ENCODE data around the gene PNPLA8.
"Not testable (repeated sequence)": the region's sequence is repeated elsewhere in the genome, so short reads cannot be mapped to it uniquely, and the experiment has no call there.

Gene PNPLA8, protein sequence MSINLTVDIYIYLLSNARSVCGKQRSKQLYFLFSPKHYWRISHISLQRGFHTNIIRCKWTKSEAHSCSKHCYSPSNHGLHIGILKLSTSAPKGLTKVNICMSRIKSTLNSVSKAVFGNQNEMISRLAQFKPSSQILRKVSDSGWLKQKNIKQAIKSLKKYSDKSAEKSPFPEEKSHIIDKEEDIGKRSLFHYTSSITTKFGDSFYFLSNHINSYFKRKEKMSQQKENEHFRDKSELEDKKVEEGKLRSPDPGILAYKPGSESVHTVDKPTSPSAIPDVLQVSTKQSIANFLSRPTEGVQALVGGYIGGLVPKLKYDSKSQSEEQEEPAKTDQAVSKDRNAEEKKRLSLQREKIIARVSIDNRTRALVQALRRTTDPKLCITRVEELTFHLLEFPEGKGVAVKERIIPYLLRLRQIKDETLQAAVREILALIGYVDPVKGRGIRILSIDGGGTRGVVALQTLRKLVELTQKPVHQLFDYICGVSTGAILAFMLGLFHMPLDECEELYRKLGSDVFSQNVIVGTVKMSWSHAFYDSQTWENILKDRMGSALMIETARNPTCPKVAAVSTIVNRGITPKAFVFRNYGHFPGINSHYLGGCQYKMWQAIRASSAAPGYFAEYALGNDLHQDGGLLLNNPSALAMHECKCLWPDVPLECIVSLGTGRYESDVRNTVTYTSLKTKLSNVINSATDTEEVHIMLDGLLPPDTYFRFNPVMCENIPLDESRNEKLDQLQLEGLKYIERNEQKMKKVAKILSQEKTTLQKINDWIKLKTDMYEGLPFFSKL

DNA sequence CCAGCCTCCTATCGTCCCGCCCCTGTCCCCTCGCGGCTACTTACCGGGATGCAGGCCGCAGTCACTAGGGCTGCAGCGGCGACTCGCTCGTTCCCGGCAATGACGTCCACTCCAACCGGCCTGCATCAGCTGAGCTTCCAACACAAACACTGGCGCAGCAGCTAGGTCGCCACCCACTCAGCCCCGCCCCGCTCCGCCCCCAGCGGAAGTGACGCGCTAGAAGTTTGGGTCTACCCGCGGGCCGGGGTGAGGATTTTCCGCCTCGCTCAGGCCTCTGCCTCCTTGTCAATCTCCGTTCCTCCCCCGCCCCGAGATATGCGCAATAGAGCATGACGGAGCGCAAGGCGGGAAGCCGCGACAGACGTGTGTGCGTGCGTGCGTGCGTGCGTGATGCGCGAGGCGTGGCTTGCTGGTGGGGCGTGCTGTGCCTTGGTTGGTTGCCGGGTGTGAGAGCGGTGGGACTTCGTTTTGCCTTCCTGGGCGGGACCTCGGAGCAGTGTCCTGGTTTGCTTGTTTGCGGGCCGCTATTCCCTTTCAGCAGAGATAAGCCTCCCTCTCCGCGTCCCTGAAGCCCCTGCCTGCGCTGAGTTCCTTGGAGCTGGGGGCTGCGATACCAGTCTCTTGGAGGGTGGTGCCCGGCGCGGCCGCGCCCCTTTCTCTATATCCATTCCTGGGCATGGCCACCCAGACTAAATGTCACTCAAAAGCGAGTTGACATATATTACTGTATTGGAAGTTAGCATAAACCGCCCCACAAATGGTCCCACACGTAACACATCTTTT, at the start of gene PNPLA8:
TSS of gene PNPLA8 (minus strand) at position 151 of the 783 bp plus-strand sequence. CDS start 10,644 bp downstream, outside the sequence.
- DNase-seq = peak; percentile 97

DNA sequence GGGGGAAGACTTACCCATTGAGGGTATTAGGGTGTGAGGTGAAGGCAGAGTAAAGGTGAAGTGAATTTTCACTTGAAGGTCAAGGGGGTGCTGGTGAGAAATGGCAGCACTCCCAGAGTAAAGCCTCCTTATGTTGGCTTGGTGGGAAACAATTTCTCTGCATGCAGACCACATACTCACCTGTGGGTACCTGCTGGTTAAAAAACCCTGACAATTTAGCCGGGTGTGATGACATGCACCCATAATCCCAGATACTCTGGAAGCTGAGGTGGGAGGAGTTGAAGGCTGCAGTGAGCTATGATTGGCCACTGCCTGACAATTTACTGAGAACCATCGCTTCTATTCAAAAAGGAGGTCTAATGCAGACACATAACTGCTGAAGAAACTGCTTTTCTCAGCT, 49.2 kb upstream of the PNPLA8 start:
- DNase-seq = no peak

DNA sequence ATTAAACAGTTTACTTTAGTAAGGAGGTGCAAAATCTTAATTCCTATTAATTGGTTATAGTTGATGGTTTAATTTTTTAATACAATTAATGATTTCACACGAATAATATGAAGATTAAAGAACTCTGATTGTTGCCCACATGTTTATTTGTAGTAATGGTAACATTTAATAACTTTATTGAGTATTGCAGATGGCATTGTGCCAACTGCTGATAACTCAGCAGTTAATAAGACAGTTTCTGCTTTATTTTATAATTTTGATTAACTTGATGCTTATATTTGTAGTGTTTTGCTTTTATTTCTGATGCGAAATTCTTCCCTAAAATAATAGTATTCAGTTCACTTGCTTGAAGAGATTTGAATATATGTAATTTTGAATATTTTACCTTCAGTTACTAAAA, 46.5 kb upstream of the PNPLA8 start:
- no peak for DNase-seq

DNA sequence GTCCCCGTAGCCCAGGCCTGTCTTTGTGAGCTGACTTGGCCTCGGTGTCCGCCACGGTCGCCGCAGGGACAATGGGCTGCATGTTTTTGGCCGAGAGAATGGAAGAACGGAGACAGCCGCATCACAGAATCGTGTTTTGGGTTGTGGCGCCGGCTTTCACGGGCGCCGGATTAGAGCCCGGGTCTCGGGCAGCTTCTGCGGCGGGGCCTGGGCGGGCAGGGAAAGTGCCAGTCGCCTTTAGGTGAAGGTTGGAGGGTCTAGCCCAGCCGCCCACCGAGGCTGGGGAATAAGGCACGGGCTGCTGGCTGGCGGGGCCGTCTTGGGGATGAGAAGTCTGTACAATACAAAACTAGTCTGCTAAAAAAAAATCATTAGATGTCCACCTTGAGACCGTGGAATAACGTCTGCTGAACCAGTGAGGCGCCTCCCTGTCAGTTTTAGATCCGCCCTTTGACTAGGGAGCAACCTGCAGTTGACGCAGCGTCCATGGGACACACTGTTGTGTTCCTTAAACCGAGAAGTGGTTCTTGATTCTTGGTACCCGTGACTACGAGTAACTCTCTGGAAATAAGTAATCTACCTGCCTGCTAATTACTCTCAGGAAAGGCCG, 44.3 kb upstream of the PNPLA8 start:
- peak; percentile 77 for DNase-seq

DNA sequence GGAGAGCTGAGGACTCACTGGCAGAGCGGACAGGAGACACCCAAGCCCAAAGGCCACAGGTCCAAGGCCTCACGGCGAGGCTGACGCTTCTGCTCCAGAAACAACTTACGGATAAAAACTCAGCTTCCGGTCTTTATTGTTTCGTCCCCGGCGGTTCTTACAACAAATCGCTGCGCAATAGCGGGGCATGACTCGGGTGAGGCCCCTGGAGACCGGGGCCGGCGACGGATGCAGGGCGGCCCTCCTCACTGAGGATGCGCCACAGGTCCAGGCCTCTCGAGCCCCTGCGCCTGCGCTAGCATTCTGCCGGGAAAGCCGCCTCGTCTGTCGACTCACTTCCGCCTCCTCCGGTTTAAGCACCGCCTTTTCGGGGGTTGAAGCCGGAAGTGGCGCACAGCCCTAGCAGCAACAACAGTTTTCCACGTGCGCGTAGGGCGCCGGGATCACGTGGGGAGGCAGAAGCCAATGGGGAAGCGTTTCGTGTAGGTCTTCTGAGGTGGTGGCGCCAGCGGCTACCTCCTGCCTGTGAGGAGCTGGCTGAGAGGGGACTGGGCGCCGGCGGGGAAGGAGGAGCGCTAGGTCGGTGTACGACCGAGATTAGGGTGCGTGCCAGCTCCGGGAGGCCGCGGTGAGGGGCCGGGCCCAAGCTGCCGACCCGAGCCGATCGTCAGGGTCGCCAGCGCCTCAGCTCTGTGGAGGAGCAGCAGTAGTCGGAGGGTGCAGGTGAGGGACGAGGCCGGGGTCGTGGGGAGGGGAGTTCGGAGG, 43.6 kb upstream of the PNPLA8 start, which contains the start of the genes DNAJB9 and THAP5:
TSS of gene DNAJB9 (plus strand) at position 494 of the 765 bp plus-strand sequence. CDS start 1,853 bp downstream, outside the sequence.
TSS of gene THAP5 (minus strand) at position 326 of the 765 bp plus-strand sequence. CDS start at position 189, 137 bp downstream.
- DNase-seq = peak; percentile 98

DNA sequence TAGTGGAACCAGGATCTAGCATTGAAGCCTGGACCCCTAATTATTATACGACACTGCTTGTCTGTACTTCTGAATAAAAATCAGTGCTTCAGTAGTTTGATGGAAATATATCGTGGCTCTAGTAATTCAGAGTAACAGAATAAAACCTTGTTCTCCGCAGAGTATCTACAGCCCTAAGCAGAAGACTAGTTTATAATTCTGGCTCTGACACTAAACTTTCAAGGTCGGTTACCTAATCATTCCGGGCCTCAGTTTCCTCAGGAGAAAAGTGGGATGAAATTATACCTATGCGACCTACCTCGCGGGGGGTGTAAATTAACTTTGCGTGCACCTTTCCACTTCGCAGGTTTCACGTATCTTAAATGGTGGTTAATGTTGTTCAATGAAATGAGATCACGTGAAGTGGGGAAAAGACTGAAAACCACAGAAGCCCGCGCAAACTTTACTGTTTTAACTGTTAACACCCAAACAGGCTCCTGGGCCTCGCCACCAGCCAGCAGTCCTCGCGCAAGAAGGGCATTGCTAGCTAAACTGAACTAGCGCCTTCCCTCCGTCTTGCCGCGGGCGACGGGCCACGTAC, 43.0 kb upstream of the PNPLA8 start:
- DNase-seq = no peak

DNA sequence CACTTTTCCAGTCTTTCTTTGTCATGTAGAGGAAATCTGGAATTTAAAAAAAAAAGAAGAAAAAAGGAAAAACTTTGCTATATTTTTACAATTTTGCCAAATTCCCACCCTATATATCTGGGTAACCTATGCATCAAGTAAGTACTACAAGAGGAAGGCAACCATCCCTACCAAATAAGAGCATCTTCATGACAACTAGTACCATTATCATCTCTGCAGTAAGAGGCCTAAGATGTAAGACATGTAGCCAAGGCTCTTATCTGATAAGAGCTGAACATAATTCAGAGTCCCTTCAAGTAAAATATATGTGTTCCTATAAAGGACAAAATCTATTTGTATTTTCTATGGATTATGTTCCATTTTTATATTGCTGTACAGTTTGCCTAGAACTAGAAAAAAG, 40.1 kb upstream of the PNPLA8 start:
- DNase-seq = no peak

DNA sequence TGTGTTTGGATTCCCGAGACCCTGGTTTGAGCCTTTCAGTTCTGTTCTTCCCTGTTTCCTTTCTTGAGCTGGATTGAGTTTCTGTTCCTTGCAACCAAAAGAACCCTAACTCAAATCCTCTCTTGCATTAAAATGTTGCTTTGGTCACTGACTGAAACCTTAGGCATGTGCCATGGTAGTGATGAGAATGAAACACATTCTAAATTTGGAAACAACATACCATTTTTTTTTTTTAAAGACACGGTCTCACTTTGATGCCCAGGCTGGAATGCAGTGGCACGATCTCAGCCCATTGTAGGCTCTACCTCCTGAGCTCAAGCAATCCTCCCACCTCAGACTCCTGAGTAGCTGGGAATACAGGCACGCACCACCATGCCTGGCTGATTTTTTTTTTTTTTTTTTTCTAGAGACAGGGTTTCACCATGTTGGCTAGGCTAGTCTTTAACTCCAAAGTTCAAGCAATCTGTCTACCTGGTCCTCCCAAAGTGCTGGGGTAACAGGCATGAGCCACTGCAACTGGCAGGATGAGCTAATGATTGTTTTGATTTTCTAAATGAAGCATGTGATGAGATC, 35.2 kb upstream of the PNPLA8 start:
- DNase-seq = no peak

DNA sequence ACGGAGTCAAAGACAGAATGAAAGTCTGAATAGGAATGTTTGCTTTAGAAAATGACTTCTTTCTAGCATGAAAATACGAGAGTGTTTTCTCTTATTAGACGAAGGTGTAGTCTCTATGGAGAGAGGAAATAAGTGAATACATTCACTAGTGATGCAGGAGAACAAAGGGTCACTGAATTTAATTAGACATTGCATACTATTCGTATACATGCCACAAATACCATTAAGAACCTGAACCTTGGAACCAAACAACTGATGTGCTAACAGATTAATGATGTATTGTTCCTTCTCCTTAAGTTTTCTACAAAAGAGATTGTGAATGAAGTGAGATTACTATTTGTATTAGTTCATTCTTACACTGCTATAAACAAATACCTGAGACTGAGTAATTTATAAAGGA, 33.3 kb upstream of the PNPLA8 start:
- no peak for DNase-seq

DNA sequence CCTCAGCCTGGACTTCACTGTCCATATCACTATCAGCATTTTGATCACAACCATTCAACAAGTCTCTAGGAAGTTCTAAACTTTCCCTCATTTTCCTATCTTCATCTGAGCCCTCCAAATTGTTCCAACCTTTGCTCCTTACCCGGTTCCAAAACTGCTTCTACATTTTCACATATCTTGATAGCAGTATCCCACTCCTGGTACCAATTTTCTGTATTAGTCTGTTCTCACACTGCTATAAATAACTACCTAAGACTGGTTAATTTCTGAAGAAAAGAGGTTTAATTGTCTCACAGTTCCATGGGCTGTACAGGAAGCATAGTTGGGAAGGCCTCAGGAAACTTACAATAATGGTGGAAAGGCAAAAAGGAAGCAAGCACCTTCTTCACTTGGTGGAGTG, 31.7 kb upstream of the PNPLA8 start:
- no peak for DNase-seq

DNA sequence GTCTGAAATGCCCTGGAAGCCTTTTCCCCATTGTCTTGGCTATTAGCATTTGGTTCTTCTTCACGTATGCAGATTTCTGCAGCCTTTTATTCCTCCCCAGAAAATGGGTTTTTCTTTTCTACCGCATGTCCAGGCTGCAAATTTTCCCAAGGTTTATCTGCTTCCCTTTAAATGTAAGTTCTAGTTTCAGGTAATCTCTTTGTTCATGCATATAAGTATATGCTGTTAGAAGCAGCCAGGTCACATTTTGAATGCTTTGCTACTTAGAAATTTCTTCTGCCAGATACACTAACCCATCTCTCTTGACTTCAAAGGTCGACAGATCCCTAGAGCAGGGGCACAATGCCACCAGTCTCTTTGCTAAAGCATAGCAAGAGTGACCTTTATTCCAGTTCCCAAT, 31.3 kb upstream of the PNPLA8 start:
- no peak for DNase-seq

DNA sequence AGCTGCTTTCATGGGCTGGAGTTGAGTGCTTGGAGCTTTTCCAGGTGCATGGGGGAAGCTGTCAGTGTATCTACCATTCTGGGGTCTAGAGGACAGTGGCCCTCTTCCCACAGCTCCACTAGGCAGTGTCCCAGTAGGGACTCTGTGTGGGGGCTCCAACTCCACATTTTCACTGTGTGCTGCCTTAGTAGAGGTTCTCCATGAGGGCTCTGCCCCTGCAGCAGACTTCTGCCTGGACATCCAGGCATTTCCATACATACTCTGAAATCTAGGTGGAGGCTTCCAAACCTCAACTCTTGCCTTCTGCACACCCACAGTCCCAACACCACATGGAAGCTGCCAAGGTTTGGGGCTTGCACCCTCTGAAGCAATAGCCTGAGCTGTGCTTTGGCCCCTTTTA, 30.7 kb upstream of the PNPLA8 start:
- DNase-seq = not testable (repeated sequence)

DNA sequence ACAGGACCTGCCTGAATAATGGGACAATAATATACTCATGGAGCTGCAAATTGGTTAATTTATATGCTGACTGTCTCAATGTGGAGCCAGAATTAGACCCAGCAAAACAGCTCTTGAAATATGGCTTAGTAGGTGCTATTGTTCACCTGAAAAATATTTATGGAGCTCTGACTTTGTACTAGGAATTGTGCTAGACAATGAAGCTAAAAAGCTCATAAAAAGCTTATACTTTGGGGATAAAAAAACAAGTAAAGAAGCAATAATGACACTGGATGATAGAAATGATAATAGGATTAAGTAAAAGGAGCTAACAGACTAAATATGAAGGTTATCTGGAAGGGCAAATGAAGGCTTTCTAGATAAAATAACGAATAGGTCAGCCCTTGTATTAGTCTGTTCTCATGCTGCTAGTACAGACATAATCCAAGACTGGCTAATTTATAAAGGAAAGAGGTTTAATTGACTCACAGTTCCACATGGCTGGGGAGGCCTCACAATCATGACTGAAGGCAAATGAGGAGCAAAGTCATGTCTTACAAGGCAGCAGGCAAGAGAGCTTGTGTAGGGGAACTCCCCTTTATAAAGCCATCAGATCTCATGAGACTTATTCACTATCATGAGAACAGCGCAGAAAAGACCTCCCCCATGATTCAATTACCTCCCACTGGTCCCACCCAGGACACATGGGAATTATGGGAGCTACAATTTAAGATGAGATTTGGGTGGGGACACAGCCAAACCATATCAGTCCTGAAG, 22.4 kb upstream of the PNPLA8 start:
- DNase-seq = not testable (repeated sequence)

DNA sequence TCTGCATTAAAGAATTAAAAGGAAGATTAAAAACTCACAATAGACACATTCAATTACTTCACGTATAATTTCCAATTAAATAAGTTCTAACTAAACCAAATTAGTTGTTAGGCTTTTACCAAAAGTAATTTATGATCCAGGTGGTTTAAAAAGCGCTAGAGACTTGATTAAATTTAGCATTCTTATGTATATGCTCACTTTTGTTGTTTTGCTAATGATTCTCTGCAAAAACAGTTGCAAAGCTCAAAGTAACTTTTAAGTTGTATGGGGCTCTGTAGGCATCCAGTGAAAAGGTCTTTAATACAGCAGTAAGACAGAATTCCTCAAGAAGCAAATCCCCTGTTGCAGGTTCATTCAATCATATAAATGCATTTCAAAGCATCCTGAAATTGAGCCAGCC, 15.5 kb upstream of the PNPLA8 start:
- DNase-seq = no peak

DNA sequence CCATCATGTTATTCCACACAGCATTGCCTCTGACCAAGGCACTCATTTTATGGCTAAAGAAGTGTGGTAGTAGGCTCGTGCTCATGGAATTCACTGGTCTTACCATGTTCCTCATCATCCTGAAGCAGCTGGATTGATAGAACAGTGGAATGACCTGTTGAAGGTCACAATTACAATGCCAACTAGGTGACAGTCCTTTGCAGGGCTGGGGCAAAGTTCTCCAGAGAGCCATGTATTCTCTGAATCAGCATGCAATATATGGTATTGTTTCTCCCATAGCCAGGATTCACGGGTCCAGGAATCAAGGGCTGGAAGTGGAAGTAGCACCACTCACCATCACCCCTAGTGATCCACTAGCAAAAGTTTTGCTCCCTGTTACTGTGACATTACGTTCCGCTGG, 12.8 kb upstream of the PNPLA8 start:
- DNase-seq = not testable (repeated sequence)

DNA sequence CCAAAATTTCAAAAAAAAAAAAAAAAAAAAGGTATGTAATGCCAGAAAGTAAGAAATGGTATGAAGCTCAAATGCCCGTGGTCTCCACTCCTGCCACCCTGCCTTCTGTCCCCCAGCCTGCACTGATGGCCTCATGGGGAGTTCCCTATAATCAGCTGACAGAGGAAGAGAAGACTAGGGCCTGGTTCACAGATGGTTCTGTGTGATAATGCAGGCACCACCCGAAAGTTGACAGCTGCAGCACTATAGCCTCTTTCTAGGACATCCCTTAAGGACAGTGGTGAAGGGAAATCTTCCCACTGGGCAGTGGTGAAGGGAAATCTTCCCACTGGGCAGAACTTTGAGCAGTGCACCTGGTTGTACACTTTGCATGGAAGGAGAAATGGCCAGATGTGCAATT, 12.3 kb upstream of the PNPLA8 start:
- not testable (repeated sequence) for DNase-seq

DNA sequence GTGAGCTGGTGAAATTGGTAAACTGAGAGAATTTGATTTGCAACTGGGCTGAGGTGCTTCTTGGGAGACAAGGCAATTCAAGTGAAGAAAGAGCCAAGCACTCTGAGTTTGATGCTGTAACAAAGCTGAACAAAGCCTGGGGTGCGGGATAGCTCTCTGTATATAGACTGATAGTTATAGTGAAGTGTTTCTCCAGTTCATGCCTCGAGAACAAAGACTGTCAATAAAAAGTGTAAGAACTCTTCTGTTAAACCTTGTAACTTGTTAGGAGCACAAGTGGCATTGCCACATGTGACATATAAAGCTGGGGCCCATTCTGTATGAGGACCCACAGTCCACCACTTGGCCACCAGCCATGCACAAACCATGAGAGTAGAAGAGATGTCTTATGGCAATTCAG, 11.3 kb upstream of the PNPLA8 start:
- DNase-seq = no peak

DNA sequence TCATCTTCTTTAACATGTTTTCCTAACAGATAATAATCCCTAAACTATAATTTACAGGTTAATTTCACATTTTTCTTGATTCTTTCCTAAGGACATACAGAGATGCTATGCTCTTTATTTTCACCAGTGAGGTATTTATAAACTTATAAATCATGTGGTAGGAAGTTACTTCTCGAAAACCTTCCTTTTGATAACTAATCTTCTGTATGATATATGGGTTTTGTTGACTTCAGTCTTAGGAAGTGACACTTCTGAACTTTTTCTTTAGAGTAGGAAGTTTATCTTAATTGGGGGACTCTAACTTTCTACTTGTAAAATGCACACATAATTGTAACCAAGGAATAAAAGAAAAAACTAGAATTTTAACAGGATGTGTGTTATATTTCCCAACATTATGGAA, 9.8 kb upstream of the PNPLA8 start:
- no peak for DNase-seq

DNA sequence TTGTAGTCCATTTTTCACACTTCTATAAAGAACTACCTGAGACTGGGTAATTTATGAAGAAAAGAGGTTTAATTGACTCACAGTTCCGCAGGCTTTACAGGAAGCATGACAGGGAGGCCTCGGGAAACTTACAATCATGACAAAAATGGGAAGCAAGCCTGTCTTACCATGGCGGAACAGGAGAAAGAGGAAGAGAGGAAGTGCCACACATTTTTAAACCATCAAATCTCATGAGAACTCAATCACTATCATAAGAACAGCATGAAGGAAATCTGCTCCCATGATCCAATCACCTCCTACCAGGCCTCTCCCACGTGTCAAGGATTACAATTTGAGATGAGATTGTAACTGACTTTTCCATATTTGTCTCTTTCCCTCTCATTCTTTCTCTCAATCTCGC, 9.3 kb upstream of the PNPLA8 start:
- DNase-seq = no peak

DNA sequence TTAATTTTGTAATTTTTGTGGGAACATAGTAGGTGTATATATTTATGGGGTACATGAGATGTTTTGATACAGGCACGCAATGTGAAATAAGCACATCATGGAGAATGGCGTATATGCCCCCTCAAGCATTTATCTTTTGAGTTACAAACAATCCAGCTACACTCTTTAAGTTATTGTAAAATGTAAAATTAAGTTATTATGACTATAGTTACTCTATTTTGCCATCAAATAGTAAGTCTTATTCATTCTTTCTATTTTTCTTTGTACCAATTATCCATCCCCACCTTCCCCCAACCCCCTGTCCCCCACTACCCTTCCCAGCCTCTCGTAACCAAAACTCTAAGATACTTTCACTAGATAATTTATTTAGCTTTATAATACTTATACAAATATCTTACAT, 7.8 kb upstream of the PNPLA8 start:
- DNase-seq = no peak

All from kidney glomerular epithelial cell (primary cell).